ENCODE measurements around the gene FOLR3.

Gene FOLR3

DNA sequence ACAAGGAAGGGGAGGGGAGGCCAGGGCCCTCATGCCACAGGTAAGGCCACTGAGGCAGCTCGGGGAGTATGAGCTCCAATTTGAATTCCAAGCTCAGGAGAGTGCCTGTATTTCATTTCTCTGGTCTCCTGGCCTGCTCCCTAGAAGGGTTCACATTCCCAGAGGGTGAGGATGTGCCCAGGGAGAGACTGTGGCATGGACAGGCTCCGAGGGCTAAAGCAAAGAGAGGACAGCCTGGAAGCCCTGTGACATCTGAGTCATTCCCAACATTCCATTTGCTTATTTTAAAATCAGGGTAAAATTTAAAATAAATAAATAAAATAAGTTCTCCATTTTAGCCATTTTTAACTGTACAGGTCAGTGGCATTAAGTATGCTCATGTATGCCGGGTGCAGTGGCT, 37.8 kb downstream of the FOLR3 start:
- no peak overlapping the region for H2BK120ac ChIP-seq (ENCODE audit: low read depth, low read length)
- H3K36me3 ChIP-seq (replicated peaks in 1 of 2; ENCODE audit: control insufficient read depth in 2 of 2, insufficient read depth in 2 of 2, low read length in 2 of 2) = no peaks in the 10 kb centered on the region
- H3K27me3 ChIP-seq (ENCODE audit: control insufficient read depth in 3 of 3, insufficient read depth in 3 of 3, low read depth in 1 of 3, low read length in 3 of 3) = peaks cover 0 to 24% (median 0%) of the 10 kb centered on the region in 3 experiments
- H4K8ac ChIP-seq (ENCODE audit: low read depth, low read length) = no peak overlapping the region
- no peak overlapping the region for H2AK5ac ChIP-seq (ENCODE audit: low read depth, low read length)
- H3K4ac ChIP-seq (ENCODE audit: low read length) = no peak overlapping the region
- peak overlapping the region; percentile 80 for H3K23ac ChIP-seq (ENCODE audit: low read depth, low read length, poor library complexity)
- no CpG with 5 or more reads among the region's 3 CpGs for WGBS, 2 donors (ENCODE audit: extremely low coverage in 2 of 2, insufficient read length in 2 of 2, insufficient replicate concordance in 1 of 2)
- H3K4me1 ChIP-seq (ENCODE audit: control insufficient read depth in 2 of 2, insufficient read depth in 1 of 2, low read depth in 1 of 2, low read length in 2 of 2) = no peaks in the 10 kb centered on the region
- H2BK12ac ChIP-seq (ENCODE audit: low read length) = no peak overlapping the region
- no peaks in the 10 kb centered on the region for H3K79me1 ChIP-seq (ENCODE audit: low read depth, low read length)
- no peaks in the 10 kb centered on the region for H3K9me3 ChIP-seq (replicated peaks in 1 of 2; ENCODE audit: control insufficient read depth in 2 of 2, insufficient read depth in 1 of 2, low read depth in 1 of 2, low read length in 2 of 2)
- no peak overlapping the region for H3K27ac ChIP-seq (replicated peaks; ENCODE audit: low read length)
- H4K91ac ChIP-seq (ENCODE audit: low read depth, low read length, poor library complexity) = no peak overlapping the region
- H2AFZ ChIP-seq (ENCODE audit: low read length) = no peak overlapping the region
- no peak overlapping the region for H2BK5ac ChIP-seq (ENCODE audit: low read length)
- DNase-seq (ENCODE audit: low spot score) = no peak
- peak overlapping the region; percentile 30 for H3K9ac ChIP-seq (ENCODE audit: low read depth, low read length, poor library complexity)
- H3K14ac ChIP-seq (ENCODE audit: low read length) = no peak overlapping the region
- H2BK15ac ChIP-seq (ENCODE audit: low read length) = no peak overlapping the region
- no peak overlapping the region for H3K4me2 ChIP-seq (ENCODE audit: insufficient read depth, low read length, poor library complexity, severe bottlenecking)
- H3K18ac ChIP-seq (ENCODE audit: low read length) = no peak overlapping the region
- H3K4me3 ChIP-seq (ENCODE audit: low read length in 2 of 2) = no peak overlapping the region

DNA sequence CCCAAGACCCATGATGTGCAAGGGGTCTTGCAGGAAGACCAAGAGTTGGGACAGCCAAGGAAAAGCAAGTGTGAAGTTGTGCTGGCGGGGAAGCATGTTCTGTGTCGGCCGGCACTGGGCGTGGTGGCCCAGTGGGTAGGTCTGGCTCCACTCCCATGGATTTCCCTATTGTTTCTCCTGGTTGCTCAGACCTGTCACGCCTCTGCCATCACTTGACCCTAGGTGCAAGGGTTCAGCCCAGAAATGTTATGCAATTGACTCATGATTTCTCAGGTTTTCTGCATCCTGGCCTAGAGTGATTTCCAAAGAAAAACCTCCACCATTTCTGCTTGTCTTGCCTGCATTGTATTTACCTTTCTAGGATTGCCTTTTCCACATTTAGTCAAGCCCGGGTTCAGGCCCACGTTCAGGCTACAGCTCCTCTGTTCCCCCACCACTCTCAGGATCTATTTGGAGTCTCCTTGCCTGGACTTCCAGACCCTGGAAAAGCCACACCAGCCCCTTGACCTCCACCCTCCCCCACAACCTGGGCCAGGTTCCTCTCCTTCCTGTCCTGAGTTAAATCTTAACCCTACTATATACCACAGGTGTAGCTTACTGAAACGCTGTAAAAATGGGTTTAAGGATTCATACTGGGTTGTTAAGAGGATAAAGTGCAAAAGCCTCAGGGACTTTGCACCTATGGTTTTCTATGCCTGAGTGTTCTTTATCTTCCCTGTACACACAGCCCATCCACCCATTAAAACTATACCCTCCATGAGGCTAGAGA, 39.0 kb downstream of the FOLR3 start:
- Histone ChIP-seq H3K23ac (ENCODE audit: low read depth, low read length, poor library complexity) (no peak overlapping the region), H2AFZ (ENCODE audit: low read length) (no peak overlapping the region), H3K9ac (ENCODE audit: low read depth, low read length, poor library complexity) (no peak overlapping the region), H3K79me1 (ENCODE audit: low read depth, low read length) (no peaks in the 10 kb centered on the region), H3K4me1 (ENCODE audit: control insufficient read depth in 2 of 2, insufficient read depth in 1 of 2, low read depth in 1 of 2, low read length in 2 of 2) (no peaks in the 10 kb centered on the region), H3K27me3 (ENCODE audit: control insufficient read depth in 3 of 3, insufficient read depth in 3 of 3, low read depth in 1 of 3, low read length in 3 of 3) (peaks cover 0 to 24% (median 0%) of the 10 kb centered on the region in 3 experiments), H2AK5ac (ENCODE audit: low read depth, low read length) (no peak overlapping the region), H4K8ac (ENCODE audit: low read depth, low read length) (no peak overlapping the region), H2BK120ac (ENCODE audit: low read depth, low read length) (no peak overlapping the region), H2BK12ac (ENCODE audit: low read length) (no peak overlapping the region), H4K91ac (ENCODE audit: low read depth, low read length, poor library complexity) (no peak overlapping the region), H3K36me3 (replicated peaks in 1 of 2; ENCODE audit: control insufficient read depth in 2 of 2, insufficient read depth in 2 of 2, low read length in 2 of 2) (no peaks in the 10 kb centered on the region), H3K18ac (ENCODE audit: low read length) (no peak overlapping the region), H2BK5ac (ENCODE audit: low read length) (no peak overlapping the region), H3K4me3 (ENCODE audit: low read length in 2 of 2) (no peak overlapping the region), H3K9me3 (replicated peaks in 1 of 2; ENCODE audit: control insufficient read depth in 2 of 2, insufficient read depth in 1 of 2, low read depth in 1 of 2, low read length in 2 of 2) (no peaks in the 10 kb centered on the region), H3K4me2 (ENCODE audit: insufficient read depth, low read length, poor library complexity, severe bottlenecking) (no peak overlapping the region), H3K14ac (ENCODE audit: low read length) (no peak overlapping the region), H3K4ac (ENCODE audit: low read length) (no peak overlapping the region), H3K27ac (replicated peaks; ENCODE audit: low read length) (no peak overlapping the region), H2BK15ac (ENCODE audit: low read length) (no peak overlapping the region)
- DNase-seq (ENCODE audit: low spot score) = no peak
- WGBS, 2 donors (ENCODE audit: extremely low coverage in 2 of 2, insufficient read length in 2 of 2, insufficient replicate concordance in 1 of 2) = no CpG with 5 or more reads among the region's 8 CpGs

DNA sequence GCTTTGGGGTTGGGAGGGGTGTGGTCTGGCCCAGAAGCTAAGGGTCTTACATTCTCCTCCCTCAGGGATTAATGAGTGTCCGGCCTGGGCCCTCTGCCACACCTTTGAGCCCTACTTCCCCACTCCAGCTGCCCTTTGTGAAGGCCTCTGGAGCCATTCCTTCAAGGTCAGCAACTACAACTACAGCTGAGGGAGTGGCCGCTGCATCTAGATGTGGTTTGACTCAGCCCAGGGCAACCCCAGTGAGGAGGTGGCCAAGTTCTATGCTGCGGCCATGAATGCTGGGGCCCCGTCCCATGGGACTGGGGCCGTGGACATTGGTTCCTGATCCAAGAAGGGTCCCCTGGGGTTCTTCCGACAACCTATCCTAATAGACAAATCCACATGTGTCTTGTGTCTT, 42.1 kb downstream of the FOLR3 start:
- DNase-seq (ENCODE audit: low spot score) = no peak
- no peaks in the 10 kb centered on the region for H3K4me1 ChIP-seq (ENCODE audit: control insufficient read depth in 2 of 2, insufficient read depth in 1 of 2, low read depth in 1 of 2, low read length in 2 of 2)
- no peak overlapping the region for H3K23ac ChIP-seq (ENCODE audit: low read depth, low read length, poor library complexity)
- no peaks in the 10 kb centered on the region for H3K9me3 ChIP-seq (replicated peaks in 1 of 2; ENCODE audit: control insufficient read depth in 2 of 2, insufficient read depth in 1 of 2, low read depth in 1 of 2, low read length in 2 of 2)
- no CpG with 5 or more reads among the region's 6 CpGs for WGBS, 2 donors (ENCODE audit: extremely low coverage in 2 of 2, insufficient read length in 2 of 2, insufficient replicate concordance in 1 of 2)
- no peak overlapping the region for H3K4me2 ChIP-seq (ENCODE audit: insufficient read depth, low read length, poor library complexity, severe bottlenecking)
- no peak overlapping the region for H3K9ac ChIP-seq (ENCODE audit: low read depth, low read length, poor library complexity)
- H4K8ac ChIP-seq (ENCODE audit: low read depth, low read length) = no peak overlapping the region
- H3K79me1 ChIP-seq (ENCODE audit: low read depth, low read length) = no peaks in the 10 kb centered on the region
- H2AK5ac ChIP-seq (ENCODE audit: low read depth, low read length) = no peak overlapping the region
- no peak overlapping the region for H3K27ac ChIP-seq (replicated peaks; ENCODE audit: low read length)
- H4K91ac ChIP-seq (ENCODE audit: low read depth, low read length, poor library complexity) = no peak overlapping the region
- H2BK5ac ChIP-seq (ENCODE audit: low read length) = no peak overlapping the region
- H3K14ac ChIP-seq (ENCODE audit: low read length) = no peak overlapping the region
- H3K4ac ChIP-seq (ENCODE audit: low read length) = no peak overlapping the region
- no peak overlapping the region for H3K4me3 ChIP-seq (ENCODE audit: low read length in 2 of 2)
- H3K36me3 ChIP-seq (replicated peaks in 1 of 2; ENCODE audit: control insufficient read depth in 2 of 2, insufficient read depth in 2 of 2, low read length in 2 of 2) = no peaks in the 10 kb centered on the region
- peaks cover 0 to 20% (median 0%) of the 10 kb centered on the region in 3 experiments for H3K27me3 ChIP-seq (ENCODE audit: control insufficient read depth in 3 of 3, insufficient read depth in 3 of 3, low read depth in 1 of 3, low read length in 3 of 3)
- no peak overlapping the region for H2BK15ac ChIP-seq (ENCODE audit: low read length)
- no peak overlapping the region for H3K18ac ChIP-seq (ENCODE audit: low read length)
- no peak overlapping the region for H2BK12ac ChIP-seq (ENCODE audit: low read length)
- no peak overlapping the region for H2BK120ac ChIP-seq (ENCODE audit: low read depth, low read length)
- H2AFZ ChIP-seq (ENCODE audit: low read length) = no peak overlapping the region

DNA sequence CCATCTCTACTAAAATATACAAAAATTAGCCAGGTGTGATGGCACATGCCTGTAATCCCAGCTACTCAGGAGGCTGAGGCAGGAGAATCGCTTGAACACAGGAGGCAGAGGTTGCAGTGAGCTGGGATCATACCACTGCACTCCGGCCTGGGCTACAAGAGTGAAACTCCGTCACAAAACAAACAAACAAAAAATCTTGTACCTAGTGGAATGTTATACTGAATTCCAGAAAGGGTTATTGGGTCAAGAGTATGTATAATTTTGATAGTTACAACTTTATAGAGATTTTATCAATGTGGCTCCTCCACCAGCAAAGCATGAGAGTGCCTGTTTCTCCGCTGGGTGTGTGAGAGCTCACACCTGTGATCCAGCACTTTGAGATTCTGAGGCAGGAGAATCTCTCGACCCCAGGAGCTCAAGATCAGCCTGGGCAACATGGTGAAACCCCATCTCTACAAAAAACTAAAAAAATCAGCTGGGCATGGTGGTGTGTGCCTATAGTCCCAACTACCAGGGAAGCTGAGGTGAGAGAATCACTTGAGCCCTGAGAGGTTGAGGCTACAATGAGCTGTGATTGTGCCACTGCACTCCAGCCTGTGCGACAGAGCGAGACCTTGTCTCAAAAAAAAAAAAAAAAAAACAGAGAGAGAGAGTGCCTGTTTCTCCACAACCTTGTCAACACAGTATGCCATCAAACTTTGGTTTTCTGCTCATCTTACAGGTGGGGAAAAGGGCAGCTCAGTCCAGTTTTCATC, 43.7 kb downstream of the FOLR3 start:
- Histone ChIP-seq H3K23ac (ENCODE audit: low read depth, low read length, poor library complexity) (no peak overlapping the region), H2AK5ac (ENCODE audit: low read depth, low read length) (no peak overlapping the region), H2BK12ac (ENCODE audit: low read length) (no peak overlapping the region), H3K4me2 (ENCODE audit: insufficient read depth, low read length, poor library complexity, severe bottlenecking) (no peak overlapping the region), H3K27me3 (ENCODE audit: control insufficient read depth in 3 of 3, insufficient read depth in 3 of 3, low read depth in 1 of 3, low read length in 3 of 3) (peaks cover 0 to 9% (median 0%) of the 10 kb centered on the region in 3 experiments), H4K91ac (ENCODE audit: low read depth, low read length, poor library complexity) (no peak overlapping the region), H3K4ac (ENCODE audit: low read length) (no peak overlapping the region), H3K14ac (ENCODE audit: low read length) (no peak overlapping the region), H3K27ac (replicated peaks; ENCODE audit: low read length) (no peak overlapping the region), H3K9me3 (replicated peaks in 1 of 2; ENCODE audit: control insufficient read depth in 2 of 2, insufficient read depth in 1 of 2, low read depth in 1 of 2, low read length in 2 of 2) (no peaks in the 10 kb centered on the region), H2BK120ac (ENCODE audit: low read depth, low read length) (no peak overlapping the region), H3K9ac (ENCODE audit: low read depth, low read length, poor library complexity) (no peak overlapping the region), H3K79me1 (ENCODE audit: low read depth, low read length) (no peaks in the 10 kb centered on the region), H3K4me1 (ENCODE audit: control insufficient read depth in 2 of 2, insufficient read depth in 1 of 2, low read depth in 1 of 2, low read length in 2 of 2) (no peaks in the 10 kb centered on the region), H3K18ac (ENCODE audit: low read length) (no peak overlapping the region), H2BK15ac (ENCODE audit: low read length) (no peak overlapping the region), H2BK5ac (ENCODE audit: low read length) (no peak overlapping the region), H3K4me3 (ENCODE audit: low read length in 2 of 2) (no peak overlapping the region), H2AFZ (ENCODE audit: low read length) (no peak overlapping the region), H4K8ac (ENCODE audit: low read depth, low read length) (no peak overlapping the region), H3K36me3 (replicated peaks in 1 of 2; ENCODE audit: control insufficient read depth in 2 of 2, insufficient read depth in 2 of 2, low read length in 2 of 2) (no peaks in the 10 kb centered on the region)
- no CpG with 5 or more reads among the region's 7 CpGs for WGBS, 2 donors (ENCODE audit: extremely low coverage in 2 of 2, insufficient read length in 2 of 2, insufficient replicate concordance in 1 of 2)
- no peak for DNase-seq (ENCODE audit: low spot score)
